Effector CD8-positive, alpha-beta T cell (primary cell): ENCODE measurements around the gene SRXN1.
"Not testable (repeated sequence)": the region's sequence is repeated elsewhere in the genome, so short reads cannot be mapped to it uniquely, and the experiment has no call there.

ENCODE experiments used
- DNase-seq: peaks from one replicate; lab custom pipeline; 2025; lab: John Stamatoyannopoulos, UW

Gene SRXN1

GRCh38 chr20:655726-656624, 3.0 kb upstream of the SRXN1 start:
- DNase-seq, result no peak

GRCh38 chr20:654417-654750, 1.4 kb upstream of the SRXN1 start:
- no peak for DNase-seq

- no peak for DNase-seq
These were observed 803 bp upstream of the SRXN1 start for GRCh38 chr20:653590-654416.

GRCh38 chr20:652615-653109, 338 bp downstream of the SRXN1 start:
- no peak for DNase-seq

- DNase-seq, result no peak
These were observed 1.0 kb downstream of the SRXN1 start for GRCh38 chr20:651713-652614.

- DNase-seq, result no peak
These were observed 2.0 kb downstream of the SRXN1 start for GRCh38 chr20:650954-651353.

GRCh38 chr20:650281-650680, 2.7 kb downstream of the SRXN1 start:
- no peak for DNase-seq

- no peak for DNase-seq
These were observed 5.5 kb downstream of the SRXN1 start for GRCh38 chr20:647479-648019.

GRCh38 chr20:646868-647233, 6.1 kb downstream of the SRXN1 start:
- no peak for DNase-seq

- DNase-seq, result no peak
These were observed 6.7 kb downstream of the SRXN1 start for GRCh38 chr20:646107-646867.

- peak; percentile 42 for DNase-seq
These were observed 7.5 kb downstream of the SRXN1 start for GRCh38 chr20:645318-646106.

- no peak for DNase-seq
These were observed 8.2 kb downstream of the SRXN1 start for GRCh38 chr20:644692-645317.

GRCh38 chr20:642398-643174, 10.4 kb downstream of the SRXN1 start:
- DNase-seq, result no peak

GRCh38 chr20:642013-642397, 11.0 kb downstream of the SRXN1 start:
- DNase-seq, result not testable (repeated sequence)

- DNase-seq, result no peak
These were observed 11.5 kb downstream of the SRXN1 start for GRCh38 chr20:641516-641875.

GRCh38 chr20:640674-641515, 12.1 kb downstream of the SRXN1 start:
- no peak for DNase-seq

GRCh38 chr20:638579-638978, 14.4 kb downstream of the SRXN1 start:
- no peak for DNase-seq

GRCh38 chr20:637559-637958, 15.4 kb downstream of the SRXN1 start:
- DNase-seq, result no peak
